WTC11 (cell line): ENCODE data around the gene TRPC3.

Source experiments
- CREB1 ChIP-seq: sonication (generic); formaldehyde crosslinking; IDR thresholded peaks from 2 replicates; pipeline ENCODE4 v1.8.0; 2023; ENCODE audit warnings: mild to moderate bottlenecking, missing genetic modification reagents
- ELF4 ChIP-seq: sonication (generic); formaldehyde crosslinking; IDR thresholded peaks from 2 replicates; pipeline ENCODE4 v1.8.1; 2022; ENCODE audit warnings: low read depth, mild to moderate bottlenecking, moderate library complexity, missing genetic modification reagents
- FOXK1 ChIP-seq: sonication (generic); formaldehyde crosslinking; IDR thresholded peaks from 2 replicates; pipeline ENCODE4 v1.8.0; 2022; ENCODE audit warnings: mild to moderate bottlenecking, moderate library complexity, missing genetic modification reagents
- FOXP1 ChIP-seq: sonication (generic); formaldehyde crosslinking; IDR thresholded peaks from 2 replicates; pipeline ENCODE4 v1.8.0; 2022; ENCODE audit warnings: missing genetic modification reagents, mild to moderate bottlenecking, moderate library complexity, borderline replicate concordance
- MYBL2 ChIP-seq: sonication (generic); formaldehyde crosslinking; IDR thresholded peaks from 2 replicates; pipeline ENCODE4 v1.8.1; 2023; ENCODE audit warnings: mild to moderate bottlenecking, moderate library complexity, missing genetic modification reagents
- TF ChIP-seq, protein P1 (sequence below): sonication (generic); formaldehyde crosslinking; IDR thresholded peaks from 2 replicates; pipeline ENCODE4 v1.8.1; 2022; ENCODE audit warnings: mild to moderate bottlenecking, missing genetic modification reagents, moderate library complexity, borderline replicate concordance
- TF ChIP-seq, protein P2 (sequence below): sonication (generic); formaldehyde crosslinking; IDR thresholded peaks from 2 replicates; pipeline ENCODE4 v1.8.0; 2022; ENCODE audit warnings: mild to moderate bottlenecking, missing genetic modification reagents
- TF ChIP-seq, protein P3 (sequence below): sonication (generic); formaldehyde crosslinking; IDR thresholded peaks from 2 replicates; pipeline ENCODE4 v1.8.0; 2022; ENCODE audit warnings: mild to moderate bottlenecking, missing genetic modification reagents
- TF ChIP-seq, protein P4 (sequence below): fragments of 200-600 bp; IDR thresholded peaks from 2 replicates; pipeline ENCODE4 v1.8.0; 2022; ENCODE audit warnings: antibody characterized with exemption
- TF ChIP-seq, protein P5 (sequence below): sonication (generic); formaldehyde crosslinking; IDR thresholded peaks from 2 replicates; pipeline ENCODE4 v1.8.0; 2023; ENCODE audit warnings: missing genetic modification reagents, mild to moderate bottlenecking, borderline replicate concordance

DNA sequence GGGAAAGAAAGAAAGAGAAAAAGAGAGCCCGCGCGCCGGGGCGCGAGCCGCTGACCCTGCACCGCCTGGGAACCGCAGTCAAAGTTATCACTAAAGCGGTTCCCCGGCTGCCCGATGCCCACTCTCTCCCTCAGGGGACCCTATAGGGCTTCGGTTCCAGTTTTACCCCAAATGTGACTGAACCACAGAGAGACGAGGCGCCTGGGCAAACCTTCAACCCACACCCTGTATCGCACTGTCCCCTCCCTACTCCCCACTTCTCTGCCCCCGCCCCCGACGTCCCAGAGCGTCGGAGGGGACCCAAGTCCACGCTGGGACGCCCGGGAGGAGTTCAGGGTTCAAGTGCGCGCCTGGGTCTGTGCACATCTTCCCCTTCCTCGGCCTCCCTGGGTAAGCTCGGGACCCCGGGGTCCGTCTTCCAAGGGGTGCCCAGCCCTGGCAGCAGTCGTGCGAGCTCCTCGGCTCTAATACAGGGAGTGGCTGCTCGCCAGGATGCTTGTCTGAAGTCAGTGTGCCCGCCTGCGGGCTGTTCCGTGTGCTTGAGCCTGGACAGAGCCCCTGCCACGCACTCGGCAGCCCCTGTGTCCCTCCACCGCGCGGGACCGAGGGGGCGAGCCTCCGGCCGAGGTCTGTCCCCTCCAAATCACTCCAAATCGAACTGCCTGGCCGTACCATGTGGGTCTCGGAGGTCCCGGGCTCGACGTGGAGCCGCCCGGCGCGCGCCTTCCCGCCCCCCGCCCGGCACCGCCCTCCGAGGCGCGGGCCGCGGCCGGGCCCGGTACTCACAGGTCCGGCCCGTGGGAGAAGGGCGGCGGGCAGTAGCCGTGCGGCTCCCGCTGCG is 960 bp downstream of the TRPC3 start:
- TF ChIP-seq FOXK1 (CRISPR knock-in tag) (no peak), ELF4 (no peak), FOXP1 (CRISPR knock-in tag) (no peak), MYBL2 (CRISPR knock-in tag) (no peak), CREB1 (CRISPR knock-in tag) (no peak)
- TF ChIP-seq, protein P1, sequence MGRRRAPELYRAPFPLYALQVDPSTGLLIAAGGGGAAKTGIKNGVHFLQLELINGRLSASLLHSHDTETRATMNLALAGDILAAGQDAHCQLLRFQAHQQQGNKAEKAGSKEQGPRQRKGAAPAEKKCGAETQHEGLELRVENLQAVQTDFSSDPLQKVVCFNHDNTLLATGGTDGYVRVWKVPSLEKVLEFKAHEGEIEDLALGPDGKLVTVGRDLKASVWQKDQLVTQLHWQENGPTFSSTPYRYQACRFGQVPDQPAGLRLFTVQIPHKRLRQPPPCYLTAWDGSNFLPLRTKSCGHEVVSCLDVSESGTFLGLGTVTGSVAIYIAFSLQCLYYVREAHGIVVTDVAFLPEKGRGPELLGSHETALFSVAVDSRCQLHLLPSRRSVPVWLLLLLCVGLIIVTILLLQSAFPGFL (CRISPR knock-in tag): no peak
- TF ChIP-seq, protein P2, sequence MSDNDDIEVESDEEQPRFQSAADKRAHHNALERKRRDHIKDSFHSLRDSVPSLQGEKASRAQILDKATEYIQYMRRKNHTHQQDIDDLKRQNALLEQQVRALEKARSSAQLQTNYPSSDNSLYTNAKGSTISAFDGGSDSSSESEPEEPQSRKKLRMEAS (CRISPR knock-in tag): no peak
- TF ChIP-seq, protein P3, sequence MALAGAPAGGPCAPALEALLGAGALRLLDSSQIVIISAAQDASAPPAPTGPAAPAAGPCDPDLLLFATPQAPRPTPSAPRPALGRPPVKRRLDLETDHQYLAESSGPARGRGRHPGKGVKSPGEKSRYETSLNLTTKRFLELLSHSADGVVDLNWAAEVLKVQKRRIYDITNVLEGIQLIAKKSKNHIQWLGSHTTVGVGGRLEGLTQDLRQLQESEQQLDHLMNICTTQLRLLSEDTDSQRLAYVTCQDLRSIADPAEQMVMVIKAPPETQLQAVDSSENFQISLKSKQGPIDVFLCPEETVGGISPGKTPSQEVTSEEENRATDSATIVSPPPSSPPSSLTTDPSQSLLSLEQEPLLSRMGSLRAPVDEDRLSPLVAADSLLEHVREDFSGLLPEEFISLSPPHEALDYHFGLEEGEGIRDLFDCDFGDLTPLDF (CRISPR knock-in tag): no peak
- TF ChIP-seq, protein P4, sequence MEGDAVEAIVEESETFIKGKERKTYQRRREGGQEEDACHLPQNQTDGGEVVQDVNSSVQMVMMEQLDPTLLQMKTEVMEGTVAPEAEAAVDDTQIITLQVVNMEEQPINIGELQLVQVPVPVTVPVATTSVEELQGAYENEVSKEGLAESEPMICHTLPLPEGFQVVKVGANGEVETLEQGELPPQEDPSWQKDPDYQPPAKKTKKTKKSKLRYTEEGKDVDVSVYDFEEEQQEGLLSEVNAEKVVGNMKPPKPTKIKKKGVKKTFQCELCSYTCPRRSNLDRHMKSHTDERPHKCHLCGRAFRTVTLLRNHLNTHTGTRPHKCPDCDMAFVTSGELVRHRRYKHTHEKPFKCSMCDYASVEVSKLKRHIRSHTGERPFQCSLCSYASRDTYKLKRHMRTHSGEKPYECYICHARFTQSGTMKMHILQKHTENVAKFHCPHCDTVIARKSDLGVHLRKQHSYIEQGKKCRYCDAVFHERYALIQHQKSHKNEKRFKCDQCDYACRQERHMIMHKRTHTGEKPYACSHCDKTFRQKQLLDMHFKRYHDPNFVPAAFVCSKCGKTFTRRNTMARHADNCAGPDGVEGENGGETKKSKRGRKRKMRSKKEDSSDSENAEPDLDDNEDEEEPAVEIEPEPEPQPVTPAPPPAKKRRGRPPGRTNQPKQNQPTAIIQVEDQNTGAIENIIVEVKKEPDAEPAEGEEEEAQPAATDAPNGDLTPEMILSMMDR: no peak
- TF ChIP-seq, protein P5, sequence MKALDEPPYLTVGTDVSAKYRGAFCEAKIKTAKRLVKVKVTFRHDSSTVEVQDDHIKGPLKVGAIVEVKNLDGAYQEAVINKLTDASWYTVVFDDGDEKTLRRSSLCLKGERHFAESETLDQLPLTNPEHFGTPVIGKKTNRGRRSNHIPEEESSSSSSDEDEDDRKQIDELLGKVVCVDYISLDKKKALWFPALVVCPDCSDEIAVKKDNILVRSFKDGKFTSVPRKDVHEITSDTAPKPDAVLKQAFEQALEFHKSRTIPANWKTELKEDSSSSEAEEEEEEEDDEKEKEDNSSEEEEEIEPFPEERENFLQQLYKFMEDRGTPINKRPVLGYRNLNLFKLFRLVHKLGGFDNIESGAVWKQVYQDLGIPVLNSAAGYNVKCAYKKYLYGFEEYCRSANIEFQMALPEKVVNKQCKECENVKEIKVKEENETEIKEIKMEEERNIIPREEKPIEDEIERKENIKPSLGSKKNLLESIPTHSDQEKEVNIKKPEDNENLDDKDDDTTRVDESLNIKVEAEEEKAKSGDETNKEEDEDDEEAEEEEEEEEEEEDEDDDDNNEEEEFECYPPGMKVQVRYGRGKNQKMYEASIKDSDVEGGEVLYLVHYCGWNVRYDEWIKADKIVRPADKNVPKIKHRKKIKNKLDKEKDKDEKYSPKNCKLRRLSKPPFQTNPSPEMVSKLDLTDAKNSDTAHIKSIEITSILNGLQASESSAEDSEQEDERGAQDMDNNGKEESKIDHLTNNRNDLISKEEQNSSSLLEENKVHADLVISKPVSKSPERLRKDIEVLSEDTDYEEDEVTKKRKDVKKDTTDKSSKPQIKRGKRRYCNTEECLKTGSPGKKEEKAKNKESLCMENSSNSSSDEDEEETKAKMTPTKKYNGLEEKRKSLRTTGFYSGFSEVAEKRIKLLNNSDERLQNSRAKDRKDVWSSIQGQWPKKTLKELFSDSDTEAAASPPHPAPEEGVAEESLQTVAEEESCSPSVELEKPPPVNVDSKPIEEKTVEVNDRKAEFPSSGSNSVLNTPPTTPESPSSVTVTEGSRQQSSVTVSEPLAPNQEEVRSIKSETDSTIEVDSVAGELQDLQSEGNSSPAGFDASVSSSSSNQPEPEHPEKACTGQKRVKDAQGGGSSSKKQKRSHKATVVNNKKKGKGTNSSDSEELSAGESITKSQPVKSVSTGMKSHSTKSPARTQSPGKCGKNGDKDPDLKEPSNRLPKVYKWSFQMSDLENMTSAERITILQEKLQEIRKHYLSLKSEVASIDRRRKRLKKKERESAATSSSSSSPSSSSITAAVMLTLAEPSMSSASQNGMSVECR (CRISPR knock-in tag): no peak
